Omental fat pad (tissue), 4 donors: ENCODE results near the gene C11orf52. TPM values are rescaled to one million over a fixed set of nuclear protein-coding genes. Genes with fewer than 3 reads are reported as not detected.

Experiments
- ATAC-seq: fragments of 150-250 bp; one replicate; pipeline ENCODE4 v1.9.1; 2016; ENCODE audit warnings: mild to moderate bottlenecking, moderate library complexity; ENCODE audit not compliant: low FRiP score
- DNase-seq: peaks from one replicate; pipeline ENCODE4 v3.0.0-alpha.2; 2019; ENCODE audit warnings: low spot score
- CTCF ChIP-seq, 3 donors: fragments of 450-650 bp; IDR thresholded peaks; one replicate each; pipeline ENCODE4 v1.5.1; 2016 to 2017; ENCODE audit warnings: antibody characterized with exemption in 3 of 3, mild to moderate bottlenecking in 3 of 3, moderate library complexity in 2 of 3
- total RNA-seq, 4 donors: library from RNA; depleted of rRNA; stranded (reverse); fragments of >200 nt; gene quantifications; one replicate each; pipeline ENCODE4 v1.1.0, GENCODE V29; 2016

Gene C11orf52
- 1 to 10 TPM in 3 of 4 donors, not detected in 1; 3.4 to 7.9 (median 7.5) TPM for total RNA-seq

GRCh38 chr11:111918390-111919256 lies at the start of gene C11orf52:
Gene C11orf52 (plus strand): TSS chr11:111918913. CDS start chr11:111918973, 60 bp downstream.
- TF ChIP-seq CTCF (IDR thresholded peaks at IDR 0.05): no peak
- ATAC-seq (peak; percentile 70), DNase-seq (no peak)

GRCh38 chr11:111870113-111870512 lies 48.6 kb upstream of the C11orf52 start:
- no peak for TF ChIP-seq CTCF (IDR thresholded peaks at IDR 0.05)
- DNase-seq (no peak), ATAC-seq (no peak)

- no peak for DNase-seq
- no peak for ATAC-seq
- no peak for TF ChIP-seq CTCF (IDR thresholded peaks at IDR 0.05)
These were observed 48.2 kb upstream of the C11orf52 start for GRCh38 chr11:111870522-111870885.

GRCh38 chr11:111870886-111871692 lies 47.6 kb upstream of the C11orf52 start, which contains the start of gene ALG9:
Gene ALG9 (minus strand): TSS chr11:111871581. CDS start chr11:111871482, 99 bp downstream.
- DNase-seq (peak; percentile 88), ATAC-seq (peak; percentile 95)
- no peak for TF ChIP-seq CTCF (IDR thresholded peaks at IDR 0.05)

- DNase-seq: no peak
- ATAC-seq: no peak
- TF ChIP-seq CTCF (IDR thresholded peaks at IDR 0.05): no peak
These were observed 47.0 kb upstream of the C11orf52 start for GRCh38 chr11:111871693-111872161.

- DNase-seq: no peak
- peak; percentile 1 for ATAC-seq
- no peak for TF ChIP-seq CTCF (IDR thresholded peaks at IDR 0.05)
These were observed 40.3 kb upstream of the C11orf52 start for GRCh38 chr11:111878385-111878848.
